HG03521 (cell line): ENCODE data around the gene GNPDA1.

Experiments used
- ATAC-seq: cut with Tn5 transposase; IDR thresholded peaks from one replicate; pipeline ENCODE4 v1.9.1; 2021; ENCODE audit warnings: mild to moderate bottlenecking, moderate library complexity; ENCODE audit not compliant: unreplicated experiment

GNPDA1 gene

DNA sequence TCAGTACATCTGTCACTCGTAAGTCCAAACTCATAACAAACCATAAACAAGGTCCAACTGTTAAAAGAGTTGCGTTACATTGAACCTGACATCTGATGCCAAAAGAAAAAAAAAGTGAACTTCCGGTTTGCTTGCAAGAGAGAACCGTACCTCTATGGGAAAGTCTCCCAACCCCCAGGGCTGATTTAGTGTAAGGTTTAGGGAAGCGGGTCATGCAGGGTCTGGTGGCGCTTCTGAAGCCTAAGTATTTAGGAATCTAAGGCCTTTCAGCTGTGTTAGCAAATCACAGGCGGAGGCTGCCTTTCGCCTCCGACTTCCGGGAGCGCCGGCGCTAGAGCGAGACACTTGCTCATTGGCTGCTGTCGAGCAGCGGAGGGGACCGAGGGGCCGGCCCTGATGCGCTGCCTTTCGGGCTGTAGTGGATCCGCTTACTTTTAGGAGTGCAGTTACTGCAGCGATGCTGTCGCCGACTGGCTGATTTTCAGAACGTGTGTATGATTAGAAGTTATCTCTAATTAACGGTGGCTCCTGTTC lies 12.0 kb upstream of the GNPDA1 start:
- ATAC-seq = peak; percentile 99

DNA sequence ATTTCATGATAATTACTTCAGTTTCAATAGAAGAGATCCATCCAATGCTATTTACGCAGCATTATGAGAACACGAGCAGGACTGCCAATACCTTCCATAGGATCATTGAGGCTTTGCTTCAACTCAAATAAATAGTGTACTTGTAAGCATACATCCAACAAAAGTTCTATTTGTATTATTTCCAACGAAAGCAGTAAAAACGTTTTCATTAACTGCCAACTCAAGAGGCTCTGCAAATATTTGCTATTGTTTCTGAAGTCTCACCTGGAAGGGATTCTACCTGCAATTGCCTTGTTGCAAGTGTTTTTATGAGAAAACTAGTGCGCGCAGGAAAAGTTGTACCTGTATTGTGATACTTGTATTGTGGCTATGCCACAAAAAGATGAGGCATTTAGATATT lies 11.0 kb upstream of the GNPDA1 start:
- ATAC-seq = no peak

DNA sequence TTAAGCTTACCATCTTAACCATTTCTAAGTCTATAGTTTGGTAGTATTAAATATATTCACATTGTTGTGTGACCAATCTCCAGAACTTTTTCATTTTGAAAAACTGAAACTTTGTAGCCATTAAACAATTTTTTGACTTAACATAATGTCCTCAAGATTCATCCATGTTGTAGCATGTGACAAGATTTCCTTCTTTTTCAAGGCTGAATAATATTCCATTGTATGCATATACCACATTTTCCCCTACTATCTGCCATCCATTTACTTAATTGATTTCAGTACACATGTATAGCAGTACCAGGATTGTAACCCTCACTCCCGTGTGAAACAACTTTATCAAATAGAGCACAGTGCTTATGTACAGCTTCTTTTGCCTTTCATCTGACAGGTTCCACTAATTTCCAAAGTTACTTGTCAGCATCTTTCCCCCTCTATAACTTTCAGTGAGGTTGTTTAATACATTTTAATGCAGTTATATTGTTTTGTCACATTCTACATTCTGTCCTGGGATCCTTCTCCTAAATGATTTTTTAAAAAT lies 7.4 kb upstream of the GNPDA1 start:
- no peak for ATAC-seq

DNA sequence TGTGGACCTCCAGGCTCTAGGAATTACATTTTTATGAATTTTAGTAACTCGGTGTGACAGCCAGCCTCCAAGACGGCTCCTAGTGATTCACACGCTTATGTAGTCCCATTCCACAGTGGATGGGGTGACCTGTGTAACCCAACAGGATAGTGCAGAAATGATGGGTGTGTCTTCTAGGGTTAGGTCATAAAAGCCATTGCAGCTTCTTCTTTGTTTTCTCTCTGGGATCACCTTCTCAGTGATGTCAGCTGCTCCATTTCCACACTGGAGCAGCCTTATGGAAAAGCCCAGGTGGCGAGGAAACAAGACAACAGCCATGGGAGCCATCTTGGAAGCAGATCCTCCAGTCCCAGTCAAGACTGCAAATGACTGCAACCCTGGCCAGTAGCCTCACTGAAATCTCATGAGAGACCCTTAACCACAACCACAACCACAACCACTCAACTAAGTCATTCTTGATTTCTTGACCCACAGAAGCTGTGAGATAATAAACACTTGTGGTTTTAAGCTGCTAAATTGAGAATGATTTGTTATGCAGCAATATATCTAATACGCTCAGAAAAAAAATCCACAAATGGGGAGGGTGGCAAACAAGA lies 5.1 kb upstream of the GNPDA1 start:
- no peak for ATAC-seq

DNA sequence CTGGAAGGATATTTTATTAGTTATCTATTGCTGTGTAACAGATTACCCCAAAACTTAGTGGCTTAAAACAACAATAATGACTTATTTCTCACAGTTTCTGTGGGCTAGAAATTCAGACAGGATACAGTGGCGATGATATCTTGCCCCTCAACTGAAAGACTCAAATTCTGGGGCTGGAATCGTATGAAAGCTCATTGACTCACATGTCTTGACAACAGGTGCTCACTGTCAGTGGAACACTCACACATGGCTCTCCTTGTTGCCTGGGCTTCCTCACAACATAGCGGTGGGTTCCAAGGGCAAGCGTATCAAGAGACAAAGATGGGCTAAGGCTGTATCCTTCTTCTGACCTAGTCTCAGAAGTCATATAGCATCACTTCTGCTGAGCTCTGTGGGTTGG lies 3.7 kb upstream of the GNPDA1 start:
- no peak for ATAC-seq

DNA sequence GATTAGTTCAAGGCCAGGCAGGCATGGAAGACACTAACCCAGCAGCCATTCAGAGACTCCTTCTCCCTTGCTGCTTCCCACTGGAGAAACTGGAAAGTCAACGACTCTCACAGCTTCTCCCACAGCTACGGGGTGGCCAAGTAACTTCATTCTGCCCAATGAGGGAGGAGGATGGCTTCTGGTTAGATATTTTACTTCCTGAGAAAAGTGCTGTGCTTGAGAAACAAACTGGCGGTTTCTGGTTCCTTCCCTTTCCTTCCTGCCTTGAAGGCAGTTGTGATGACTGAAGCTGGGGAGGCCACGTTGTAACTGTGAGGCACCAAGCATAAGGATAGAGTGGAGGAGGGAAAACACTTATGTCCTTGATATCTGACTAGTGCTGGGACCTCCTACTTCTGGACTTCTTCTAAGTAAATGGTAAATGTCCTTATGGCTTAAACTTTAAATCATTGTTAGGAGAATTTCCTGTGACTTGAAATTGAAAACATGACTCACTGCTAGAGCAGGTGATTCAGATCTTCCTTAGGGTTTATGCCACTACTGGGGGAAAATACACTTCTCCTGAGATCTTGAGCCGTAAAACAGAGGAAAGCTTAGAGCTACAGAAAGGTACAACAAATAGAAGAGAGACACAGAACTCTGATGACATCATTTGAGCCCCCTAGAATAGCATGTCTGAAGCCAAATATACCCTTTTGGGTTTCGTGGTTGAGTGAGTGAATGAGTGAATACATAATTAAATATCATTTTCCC lies 3.1 kb upstream of the GNPDA1 start:
- no peak for ATAC-seq

DNA sequence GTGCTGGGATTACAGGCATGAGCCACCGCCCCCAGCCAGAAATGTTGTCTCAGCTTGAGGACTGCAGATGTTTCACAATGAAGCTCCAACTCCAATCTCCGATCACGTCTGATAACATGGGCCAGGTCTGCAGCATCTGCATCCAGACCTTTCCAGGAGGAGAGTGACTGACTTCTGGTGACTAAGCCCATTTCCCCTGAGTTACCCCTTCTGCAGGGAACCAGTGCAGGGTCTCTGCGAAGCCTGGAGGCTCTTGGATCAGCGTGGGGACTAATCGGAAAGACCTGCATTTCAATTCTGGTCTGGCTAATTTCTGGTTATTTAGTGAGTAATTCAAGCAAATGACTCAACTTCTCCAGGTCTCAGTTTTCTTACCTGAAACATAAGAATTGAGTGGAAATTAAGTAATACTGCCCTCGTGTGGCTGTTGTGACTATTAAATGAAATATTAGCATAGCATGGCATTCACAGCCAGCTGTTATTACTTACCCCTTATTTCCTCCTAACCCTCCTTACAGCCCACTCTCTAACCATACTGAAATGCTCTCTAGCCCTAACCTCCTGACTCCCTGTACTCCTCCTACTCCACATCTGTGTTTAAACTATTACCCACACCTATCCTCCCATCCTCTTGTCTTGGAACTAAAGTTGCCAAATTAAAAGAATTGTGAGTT lies 2.2 kb upstream of the GNPDA1 start:
- ATAC-seq = peak; percentile 27

DNA sequence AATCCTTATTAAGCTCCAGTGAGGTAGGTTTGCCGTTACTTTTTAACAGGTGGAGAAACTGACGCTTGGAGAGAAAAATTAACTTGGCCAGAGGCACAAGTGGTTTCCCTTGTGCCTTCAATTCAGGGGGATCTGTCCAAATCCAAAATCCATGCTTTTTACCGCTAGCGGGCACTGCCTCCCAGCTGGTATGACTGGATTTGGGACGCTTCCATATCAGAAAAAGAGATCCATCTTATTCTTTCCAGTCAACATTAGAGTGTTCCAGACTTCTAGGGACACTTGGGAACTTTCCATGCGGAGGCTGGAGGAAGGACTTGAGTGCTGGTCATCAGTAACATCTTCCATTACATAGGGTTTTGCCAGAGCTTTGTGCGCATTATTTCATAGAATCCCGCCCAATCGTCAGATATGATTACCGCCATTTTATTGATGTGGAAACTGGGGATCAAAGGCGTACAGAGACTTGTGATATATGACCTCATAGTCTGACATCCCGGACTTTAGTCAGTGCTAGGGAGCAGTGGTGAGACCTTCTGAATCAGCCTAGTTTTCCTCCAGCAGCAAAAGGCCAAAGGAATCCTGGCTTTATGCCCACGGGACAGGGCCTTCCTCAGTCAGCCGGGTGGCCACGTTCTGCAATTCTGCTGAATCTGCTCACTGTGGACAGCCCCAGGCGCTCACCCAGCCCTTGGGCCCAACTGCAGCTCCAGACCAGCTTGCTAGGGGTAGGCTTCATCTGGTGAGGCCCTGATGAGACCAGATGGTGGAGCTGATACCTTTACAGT lies 1.1 kb upstream of the GNPDA1 start:
- ATAC-seq = no peak

DNA sequence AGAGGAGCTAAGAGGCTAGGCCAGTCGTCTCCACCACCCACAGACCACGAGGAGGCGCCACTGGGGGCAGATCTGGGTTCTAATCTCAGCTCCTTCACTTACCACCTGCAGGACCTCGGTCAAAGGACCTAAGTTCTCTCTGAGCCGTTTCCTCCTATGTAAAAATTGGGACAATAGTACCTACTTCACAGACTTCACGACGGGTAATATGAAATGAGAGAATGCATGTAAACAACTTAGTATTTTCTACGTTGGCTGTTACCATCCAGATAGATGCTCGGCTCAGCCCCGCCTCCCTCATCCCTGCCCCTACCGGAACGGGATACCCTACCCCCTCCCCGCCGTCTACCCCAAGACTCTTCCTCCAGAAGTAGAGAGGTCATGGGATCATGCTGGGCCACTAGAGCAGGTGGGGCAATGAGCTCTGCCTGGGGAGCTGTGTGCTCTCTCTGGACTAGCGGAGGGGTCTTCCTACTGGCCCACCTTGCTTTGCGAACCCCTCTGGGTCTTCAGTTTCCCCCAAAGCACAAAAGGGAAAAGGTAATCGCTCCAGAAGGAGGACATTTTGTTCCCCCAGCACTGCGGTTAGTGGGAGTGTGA lies 541 bp downstream of the GNPDA1 start:
- no peak for ATAC-seq

DNA sequence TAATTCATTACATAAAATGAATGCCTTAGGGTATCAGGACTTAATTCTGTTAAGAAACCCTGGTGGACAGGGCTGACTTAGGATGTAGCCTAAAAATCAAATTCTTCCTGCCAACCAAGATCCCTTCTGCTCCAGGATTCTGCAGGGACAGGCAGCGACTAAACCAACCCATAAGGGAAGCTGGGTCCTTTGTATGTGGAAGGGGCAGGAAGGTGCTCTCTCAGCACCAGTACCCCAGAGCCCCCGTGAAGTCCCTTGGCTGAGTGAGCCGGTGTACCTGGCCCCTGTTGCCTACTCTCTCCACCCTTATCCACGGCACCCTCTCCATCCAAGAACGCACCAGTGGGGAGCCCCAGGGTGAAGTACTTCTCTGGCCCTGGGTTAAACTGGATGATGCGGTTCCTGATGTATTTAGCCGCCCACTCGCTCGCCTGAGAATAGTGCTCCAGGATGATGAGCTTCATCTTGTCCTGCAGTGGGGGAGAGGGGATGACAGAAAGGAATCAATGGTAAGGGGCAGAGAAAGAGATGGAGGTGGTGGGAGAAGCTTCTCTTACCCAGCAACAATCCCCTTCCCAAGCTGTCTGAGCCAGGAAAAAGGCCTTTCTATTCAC lies 1.1 kb downstream of the GNPDA1 start:
- no peak for ATAC-seq

DNA sequence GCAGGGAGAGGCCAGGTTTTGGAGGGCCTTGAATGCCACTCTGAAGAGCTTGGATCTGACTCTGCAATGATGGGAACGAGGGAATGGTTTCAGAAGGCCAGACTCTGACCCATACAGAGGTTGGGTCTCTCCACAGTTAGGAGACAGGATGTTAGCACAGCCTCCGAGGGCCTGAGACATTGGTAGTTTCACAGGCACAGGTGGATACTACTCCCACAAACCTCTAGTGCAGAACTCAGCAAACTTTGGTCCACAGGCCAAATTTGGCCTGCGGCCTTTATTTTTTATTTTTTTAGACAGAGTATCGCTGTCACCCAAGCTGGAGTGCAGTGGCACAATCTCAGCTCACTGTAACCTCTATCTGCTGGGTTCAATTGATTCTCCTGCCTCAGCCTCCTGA lies 2.9 kb downstream of the GNPDA1 start:
- ATAC-seq = no peak

DNA sequence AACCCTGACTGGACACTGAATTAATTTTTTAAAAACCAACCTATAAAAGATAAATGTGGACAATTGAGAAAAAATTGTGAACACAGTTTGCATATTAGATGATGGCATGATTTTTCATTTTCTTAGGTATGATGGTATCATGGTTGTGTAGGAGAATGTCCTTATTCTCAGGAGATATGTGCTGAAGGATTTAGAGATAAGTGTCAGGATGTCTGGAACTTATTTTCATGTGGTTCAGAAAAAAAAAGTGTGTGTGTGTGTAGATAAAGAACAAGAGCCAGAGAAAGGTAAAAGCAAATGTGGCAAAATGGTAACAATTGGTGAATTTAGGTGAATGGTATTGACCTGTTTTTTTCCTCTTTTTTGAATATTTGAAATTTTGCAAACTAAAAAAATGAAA lies 4.0 kb downstream of the GNPDA1 start:
- ATAC-seq = no peak

DNA sequence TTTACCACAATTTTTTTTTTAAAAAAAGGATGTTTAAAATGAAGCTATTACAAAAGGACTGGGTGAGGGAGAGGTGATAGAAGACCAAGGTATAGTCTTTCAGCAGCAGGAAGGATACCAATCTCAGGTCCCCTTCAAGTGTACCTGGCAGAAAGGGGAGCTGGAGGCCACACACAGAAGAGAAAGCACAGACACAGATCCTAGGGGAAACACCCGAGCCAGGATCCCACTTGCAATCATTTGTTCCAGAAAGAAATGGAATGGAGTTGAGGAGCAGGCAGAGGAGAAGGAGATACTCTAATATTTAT lies 5.6 kb downstream of the GNPDA1 start:
- ATAC-seq = no peak

DNA sequence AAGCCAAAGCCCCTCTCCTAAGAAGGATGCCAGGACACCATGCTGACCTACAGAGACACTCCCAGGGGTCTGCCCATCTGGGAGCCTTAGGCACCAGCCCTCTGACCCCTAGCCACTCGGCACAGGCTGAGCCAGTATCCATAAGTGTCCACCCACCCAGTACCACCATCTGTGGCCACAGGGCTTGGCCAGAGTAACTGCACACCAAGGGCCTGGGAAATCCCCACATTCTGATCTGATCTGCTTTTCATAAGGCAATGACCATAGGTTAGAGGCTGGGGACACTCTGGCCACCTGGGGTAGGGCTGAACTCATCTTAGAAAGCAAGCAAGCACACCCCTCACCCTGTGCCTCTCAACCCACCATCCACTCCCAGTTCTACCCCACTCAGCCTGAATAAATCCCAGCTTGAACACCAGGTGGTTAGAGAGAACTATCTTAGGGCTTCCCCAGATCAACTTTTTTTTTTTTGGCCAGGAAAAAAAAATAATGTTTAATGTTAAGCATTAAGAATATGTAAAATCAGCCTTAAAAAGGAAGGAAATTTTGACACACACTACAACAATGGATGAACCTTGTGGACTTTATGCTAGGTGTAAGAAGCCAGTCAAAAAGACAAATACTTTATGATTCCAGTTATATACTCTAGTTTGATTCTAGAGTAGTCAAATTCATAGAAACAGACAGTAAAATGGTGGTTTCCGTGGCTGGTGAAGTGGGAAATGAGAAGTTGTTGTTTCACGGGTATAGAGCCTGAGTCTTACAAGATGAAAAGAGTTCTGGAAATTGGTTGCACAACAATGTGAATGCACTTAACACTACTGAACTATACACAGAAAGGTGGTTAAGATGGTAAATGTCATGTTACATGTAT lies 6.2 kb downstream of the GNPDA1 start:
- no peak for ATAC-seq

DNA sequence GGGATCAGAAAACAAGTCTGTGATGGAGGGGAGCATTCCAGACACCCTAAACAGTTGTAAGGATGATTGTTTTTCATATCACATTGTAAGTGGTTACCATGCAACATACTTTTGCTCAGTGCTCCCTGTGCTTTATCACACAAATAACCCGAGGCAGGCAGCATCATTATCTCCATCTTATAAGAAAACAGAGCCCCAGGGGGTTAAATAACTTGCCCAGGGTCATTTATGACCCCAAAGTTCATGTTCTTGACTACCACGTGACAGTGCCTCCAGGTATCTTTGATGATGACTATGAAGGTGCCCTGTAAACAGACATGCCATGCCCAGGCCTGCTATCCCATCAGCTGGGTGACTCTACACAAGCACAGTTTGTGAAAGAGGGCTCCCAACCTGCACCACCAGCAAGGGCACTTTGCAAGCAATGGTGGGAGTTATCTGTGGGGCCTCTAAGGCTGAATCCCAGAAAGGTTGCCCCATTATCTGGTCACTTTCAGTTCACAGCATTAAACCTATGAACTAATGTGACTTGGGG lies 9.5 kb downstream of the GNPDA1 start:
- no peak for ATAC-seq

DNA sequence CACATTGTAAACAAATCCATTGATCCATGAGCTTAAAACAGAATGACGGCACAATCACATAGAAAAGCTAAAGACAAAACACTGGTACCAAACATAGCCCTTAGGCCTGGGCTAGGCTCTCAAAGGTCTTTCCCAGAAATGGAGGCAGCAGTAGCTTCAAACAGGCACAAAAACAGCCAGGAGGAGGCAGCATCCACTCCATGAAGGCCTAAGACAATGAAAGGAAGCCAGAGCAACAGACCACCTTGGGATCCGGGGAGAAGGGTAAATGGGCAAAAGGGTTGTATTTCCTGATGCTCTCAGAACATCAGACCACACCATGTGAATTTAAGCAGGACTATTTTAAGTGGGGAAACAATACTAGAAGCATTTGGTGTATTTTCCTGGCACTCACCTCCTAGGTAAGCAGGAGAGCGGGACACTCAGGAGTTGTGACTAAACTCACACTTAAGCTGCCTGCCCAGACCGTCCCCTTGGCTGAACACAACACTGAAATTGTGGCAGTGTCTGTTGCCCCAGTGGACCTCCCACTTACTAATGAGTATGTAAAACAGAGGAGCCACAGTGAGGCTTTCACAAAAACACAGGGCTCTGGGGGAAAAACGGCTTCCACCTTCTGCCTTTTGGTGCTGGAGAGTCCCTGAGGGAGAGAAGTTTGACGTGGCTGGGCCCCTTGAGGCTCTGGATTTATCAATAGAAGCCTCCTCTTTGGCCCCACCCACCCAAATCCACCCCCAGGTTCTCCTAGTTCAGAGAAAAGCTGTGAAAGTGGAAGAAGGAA lies 11.9 kb downstream of the GNPDA1 start:
- no peak for ATAC-seq

DNA sequence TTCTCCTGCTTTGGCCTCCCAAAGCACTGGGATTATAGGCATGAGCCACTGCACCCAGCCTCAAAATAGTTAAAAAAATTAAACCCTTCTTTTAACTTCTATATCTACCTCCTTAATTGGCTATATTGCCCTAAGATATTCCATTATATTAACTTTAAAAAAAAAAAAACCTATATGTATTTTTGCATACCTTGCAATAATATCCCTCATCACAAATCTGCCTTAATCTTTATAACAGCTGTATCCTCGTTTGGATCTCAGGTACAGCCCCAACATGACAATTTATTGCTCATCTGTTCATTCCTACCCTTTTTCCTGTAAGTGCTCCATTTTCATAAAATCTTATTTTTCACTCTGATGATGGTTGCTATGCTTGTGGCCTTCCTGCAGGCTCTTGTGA lies 12.7 kb downstream of the GNPDA1 start:
- no peak for ATAC-seq

DNA sequence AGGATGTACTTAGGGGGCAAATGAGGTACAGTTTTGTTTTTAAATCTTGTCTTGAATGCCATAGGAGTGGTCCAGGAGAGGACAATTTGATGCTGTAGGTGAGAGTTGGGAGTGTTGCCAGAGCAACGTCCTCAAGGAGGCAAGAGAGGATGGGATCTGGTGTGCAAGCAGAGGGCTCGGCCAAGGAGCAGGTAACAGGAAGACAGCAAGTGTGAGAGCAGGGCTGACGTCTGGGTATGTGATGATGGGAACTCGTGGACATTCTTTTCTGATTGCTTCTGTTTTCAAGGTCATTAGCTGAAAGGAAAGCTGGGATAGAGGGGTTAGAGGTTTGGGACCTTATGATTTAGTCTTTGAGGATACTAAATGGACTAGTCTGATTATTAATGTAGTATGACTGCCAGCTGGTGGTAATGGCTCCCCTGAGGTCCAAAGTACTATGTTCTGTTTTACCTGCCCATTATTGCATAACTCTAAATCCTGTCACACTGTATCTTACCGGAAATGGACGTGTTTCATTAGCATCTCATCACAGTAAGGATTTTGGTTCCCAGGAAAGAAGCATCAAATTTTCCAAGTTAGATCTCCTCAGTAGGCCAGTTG lies 15.4 kb downstream of the GNPDA1 start:
- ATAC-seq = no peak
